HepG2 (cell line): ENCODE data around the gene PEX11G. TPM values are rescaled to one million over a fixed set of nuclear protein-coding genes. Genes with fewer than 3 reads are reported as not detected.

Experiments used
- FOXA1 ChIP-seq, 2 experiments: fragments of 450-650 bp in 1 of 2; sonication (generic) in 1 of 2; formaldehyde crosslinking in 1 of 2; IDR thresholded peaks; 2 replicates each; pipeline versions ENCODE4 v1.4.0 to v1.6.1; 2016 to 2020; ENCODE audit warnings: missing genetic modification reagents in 1 of 2
- HINFP ChIP-seq: sonication (generic); formaldehyde crosslinking; IDR thresholded peaks from 2 replicates; pipeline ENCODE4 v1.4.0; 2020; ENCODE audit warnings: low read depth, mild to moderate bottlenecking, missing genetic modification reagents
- ONECUT2 ChIP-seq: sonication (generic); formaldehyde crosslinking; IDR thresholded peaks from 2 replicates; pipeline ENCODE4 v1.4.0; 2020; ENCODE audit warnings: missing genetic modification reagents
- RXRB ChIP-seq: IDR thresholded peaks from 2 replicates; pipeline ENCODE4 v1.6.1; 2016; ENCODE audit warnings: borderline replicate concordance, missing genetic modification reagents, missing compliant biosample characterization
- ZBTB40 ChIP-seq, 2 experiments: fragments of 450-650 bp in 1 of 2; sonication (generic) in 1 of 2; formaldehyde crosslinking in 1 of 2; IDR thresholded peaks; 2 replicates each; pipeline versions ENCODE4 v1.6.1 to v1.8.0; 2016 to 2022; ENCODE audit warnings: antibody characterized with exemption in 1 of 2, mild to moderate bottlenecking in 1 of 2, missing genetic modification reagents in 1 of 2
- ZKSCAN5 ChIP-seq: sonication (generic); formaldehyde crosslinking; IDR thresholded peaks from 2 replicates; pipeline ENCODE4 v1.5.1; 2020; ENCODE audit warnings: mild to moderate bottlenecking, missing genetic modification reagents
- ZNF224 ChIP-seq: sonication (generic); formaldehyde crosslinking; IDR thresholded peaks from 2 replicates; pipeline ENCODE4 v1.5.0; 2020; ENCODE audit warnings: mild to moderate bottlenecking, missing genetic modification reagents
- ZNF274 ChIP-seq: sonication (generic); formaldehyde crosslinking; IDR thresholded peaks from 2 replicates; pipeline ENCODE4 v1.5.1; 2020; ENCODE audit warnings: mild to moderate bottlenecking, missing genetic modification reagents
- polyA plus RNA-seq, 8 experiments: library from polyadenylated mRNA; depleted of rRNA in 3 of 8; stranded (reverse) in 7 of 8; unstranded in 1 of 8; fragments of >200 nt; fragmentation: Illumina TruSeq in 4 of 8; extraction: Trizol in 4 of 8; gene quantifications; 2 replicates each; pipeline versions ENCODE4 v1.2.1 to v1.2.3, GENCODE V29; 2011 to 2016; ENCODE audit warnings: low read depth in 4 of 8, missing spikeins in 1 of 8, mixed read lengths in 1 of 8; ENCODE audit not compliant: insufficient read depth in 1 of 8
- total RNA-seq, 5 experiments: library from RNA; depleted of rRNA; stranded (reverse); fragments of >200 nt; fragmentation: Illumina TruSeq; extraction: Trizol; gene quantifications; 2 replicates each; pipeline ENCODE4 v1.2.3, GENCODE V29; 2016; ENCODE audit warnings: low read depth in 1 of 5

The PEX11G gene
- total and polyA plus RNA-seq, 2 of the 13 experiments (the other 11 are each of a cell fraction or from before 2014, with no cell fraction given): not detected

DNA sequence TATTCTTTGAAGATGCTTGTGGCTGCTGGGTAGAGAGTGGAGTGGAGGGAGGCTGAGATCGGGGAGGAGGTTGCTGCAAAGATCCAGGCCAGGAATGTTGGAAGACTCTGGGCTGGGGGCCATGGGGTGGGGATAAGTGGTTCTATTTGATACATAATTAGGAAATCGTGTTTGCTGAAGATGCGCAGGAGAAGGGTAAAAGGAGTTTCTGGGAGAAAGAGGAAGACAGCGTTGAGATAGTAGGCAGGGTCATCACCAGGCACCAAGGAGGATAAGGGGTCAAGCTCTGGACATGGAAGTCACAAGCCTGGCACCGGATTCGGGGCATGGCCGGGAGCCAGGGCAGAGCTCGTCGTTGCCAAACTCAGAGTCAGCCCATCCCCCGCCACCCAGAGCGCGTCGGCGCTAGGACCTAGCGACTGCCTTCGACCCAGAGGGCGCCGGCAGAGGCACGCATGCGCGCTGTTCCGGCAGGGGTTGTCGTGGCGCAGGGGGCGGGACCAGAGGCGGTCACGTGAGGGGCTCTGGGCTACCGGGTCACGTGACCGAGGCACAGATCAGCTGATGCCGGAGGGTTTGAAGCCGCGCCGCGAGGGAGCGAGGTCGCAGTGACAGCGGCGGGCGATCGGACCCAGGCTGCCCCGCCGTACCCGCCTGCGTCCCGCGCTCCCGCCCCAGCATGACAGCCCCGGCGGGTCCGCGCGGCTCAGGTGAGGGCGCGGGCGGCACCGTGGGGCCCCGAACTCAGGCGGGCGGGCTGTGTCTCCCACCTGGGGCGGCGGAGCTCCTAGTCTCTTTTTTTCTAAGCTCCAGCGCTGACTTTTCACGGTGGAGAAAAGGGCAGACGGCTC lies 33.5 kb upstream of the PEX11G start, which contains the start of gene MCOLN1 (continued):
- TF ChIP-seq ZBTB40 (IDR thresholded peaks at IDR 0.05) (no peak), ZBTB40 (CRISPR knock-in tag; IDR thresholded peaks at IDR 0.05) (peak; percentile 18; the same call in 1 of the 2 replicates), ZKSCAN5 (CRISPR knock-in tag) (no peak), ZNF274 (peak; percentile 65), HINFP (CRISPR knock-in tag) (peak; percentile 63; the same call in 1 of the 2 replicates), ZNF224 (CRISPR knock-in tag) (no peak), ONECUT2 (CRISPR knock-in tag) (no peak; the same call in 1 of the 2 replicates), RXRB (peak; percentile 61; the same call in 1 of the 2 replicates), FOXA1 (IDR thresholded peaks at IDR 0.05) (no peak), FOXA1 (CRISPR knock-in tag; IDR thresholded peaks at IDR 0.05) (peak; percentile 44; the same call in 1 of the 2 replicates)
